Tibial artery (tissue), 4 donors: ENCODE data around the gene LAMA2.

Experiments
- DNase-seq, 2 donors: peaks; one replicate each; pipeline ENCODE4 v3.0.0-alpha.2; 2019
- H3K27ac ChIP-seq, 2 donors: fragments of 200-600 bp; sonication (generic) in 1 of 2; 1 replicate in 1 of 2; 2 replicates in 1 of 2; pipeline ENCODE4 v1.5.1; 2018 to 2019; ENCODE audit warnings: mild to moderate bottlenecking in 1 of 2
- H3K27me3 ChIP-seq, 2 donors: fragments of 200-600 bp; sonication (generic) in 1 of 2; one replicate each; pipeline versions ENCODE4 v1.5.1 to v1.6.0; 2016 to 2019
- H3K36me3 ChIP-seq, 3 donors: fragments of 200-600 bp; sonication (generic) in 2 of 3; one replicate each; pipeline ENCODE4 v1.5.1; 2016 to 2019; ENCODE audit warnings: mild to moderate bottlenecking in 2 of 3
- H3K4me1 ChIP-seq, 4 donors: fragments of 200-600 bp; sonication (generic) in 2 of 4; 1 replicate in 3 of 4; 2 replicates in 1 of 4; pipeline ENCODE4 v1.5.1; 2016 to 2019
- H3K4me3 ChIP-seq, 2 donors: fragments of 200-600 bp; sonication (generic) in 1 of 2; 1 replicate in 1 of 2; 2 replicates in 1 of 2; pipeline ENCODE4 v1.5.1; 2018 to 2019; ENCODE audit warnings: mild to moderate bottlenecking in 2 of 2
- H3K9me3 ChIP-seq, 3 donors: fragments of 200-600 bp; sonication (generic) in 1 of 3; one replicate each; pipeline ENCODE4 v1.5.1; 2016 to 2019
- intact Hi-C: fragments of 100-400 bp; cut with DNase I; formaldehyde crosslinking; loops from one replicate; pipeline ENCODE4 v1.15.0; 2023; ENCODE audit warnings: low total_unique reads
- TF ChIP-seq, protein P1 (sequence below), 2 experiments: fragments of 200-600 bp in 1 of 2; fragments of 450-650 bp in 1 of 2; IDR thresholded peaks; one replicate each; pipeline ENCODE4 v1.5.1; 2017 to 2019; ENCODE audit warnings: antibody characterized with exemption in 2 of 2, mild to moderate bottlenecking in 1 of 2, moderate library complexity in 1 of 2

The LAMA2 gene

DNA sequence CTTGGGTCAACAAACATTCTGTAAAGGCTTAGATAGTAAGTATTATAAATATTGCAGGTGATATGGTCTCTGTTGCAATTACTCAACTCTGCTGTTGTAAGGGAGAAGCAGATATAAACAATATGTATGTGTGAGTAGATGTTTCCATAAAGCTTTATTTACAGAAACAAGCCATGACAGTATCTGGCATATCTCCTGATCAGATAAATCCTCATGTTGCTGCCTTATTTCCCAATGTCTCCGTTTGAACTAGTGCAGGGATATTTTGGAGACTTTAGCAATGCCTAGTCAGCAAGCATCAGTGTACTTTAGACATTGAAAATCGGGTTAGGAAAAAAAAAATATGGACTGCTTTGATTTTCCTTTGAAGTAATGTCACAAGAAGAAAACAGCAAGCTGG lies 96.1 kb downstream of the LAMA2 start:
- no peak overlapping the region for H3K4me3 ChIP-seq
- no peaks in the 10 kb centered on the region for H3K4me1 ChIP-seq
- DNase-seq = no peak
- intact Hi-C loops = no loop called here
- no peaks in the 10 kb centered on the region for H3K36me3 ChIP-seq
- TF ChIP-seq, protein P1, sequence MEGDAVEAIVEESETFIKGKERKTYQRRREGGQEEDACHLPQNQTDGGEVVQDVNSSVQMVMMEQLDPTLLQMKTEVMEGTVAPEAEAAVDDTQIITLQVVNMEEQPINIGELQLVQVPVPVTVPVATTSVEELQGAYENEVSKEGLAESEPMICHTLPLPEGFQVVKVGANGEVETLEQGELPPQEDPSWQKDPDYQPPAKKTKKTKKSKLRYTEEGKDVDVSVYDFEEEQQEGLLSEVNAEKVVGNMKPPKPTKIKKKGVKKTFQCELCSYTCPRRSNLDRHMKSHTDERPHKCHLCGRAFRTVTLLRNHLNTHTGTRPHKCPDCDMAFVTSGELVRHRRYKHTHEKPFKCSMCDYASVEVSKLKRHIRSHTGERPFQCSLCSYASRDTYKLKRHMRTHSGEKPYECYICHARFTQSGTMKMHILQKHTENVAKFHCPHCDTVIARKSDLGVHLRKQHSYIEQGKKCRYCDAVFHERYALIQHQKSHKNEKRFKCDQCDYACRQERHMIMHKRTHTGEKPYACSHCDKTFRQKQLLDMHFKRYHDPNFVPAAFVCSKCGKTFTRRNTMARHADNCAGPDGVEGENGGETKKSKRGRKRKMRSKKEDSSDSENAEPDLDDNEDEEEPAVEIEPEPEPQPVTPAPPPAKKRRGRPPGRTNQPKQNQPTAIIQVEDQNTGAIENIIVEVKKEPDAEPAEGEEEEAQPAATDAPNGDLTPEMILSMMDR (IDR thresholded peaks at IDR 0.05) = no peak
- no peaks in the 10 kb centered on the region for H3K9me3 ChIP-seq
- no peak overlapping the region for H3K27ac ChIP-seq
- H3K27me3 ChIP-seq = no peaks in the 10 kb centered on the region

DNA sequence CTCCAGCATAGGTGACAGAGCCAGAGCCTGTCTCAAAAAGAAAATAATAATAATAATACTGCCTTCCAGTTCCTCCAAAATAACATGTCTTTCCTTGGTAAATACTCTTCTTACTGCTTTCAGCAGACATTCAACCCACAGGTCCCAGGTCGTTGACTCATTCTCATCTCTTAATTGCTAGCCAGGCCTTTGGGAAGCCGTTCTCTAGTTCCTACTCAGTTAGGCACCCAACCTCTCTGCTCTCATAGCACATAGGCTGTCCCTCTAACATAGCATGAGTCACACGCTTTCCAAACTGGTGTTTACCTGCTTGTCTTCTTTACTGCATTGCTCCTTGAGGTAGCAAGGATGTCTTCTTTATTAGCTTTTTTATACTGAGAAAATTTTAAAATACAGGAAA lies 98.8 kb downstream of the LAMA2 start:
- H3K4me1 ChIP-seq = no peaks in the 10 kb centered on the region
- H3K4me3 ChIP-seq = no peak overlapping the region
- no peak overlapping the region for H3K27ac ChIP-seq
- no peaks in the 10 kb centered on the region for H3K27me3 ChIP-seq
- H3K36me3 ChIP-seq = no peaks in the 10 kb centered on the region
- TF ChIP-seq, protein P1 (IDR thresholded peaks at IDR 0.05) = no peak
- no peak for DNase-seq
- intact Hi-C loops = no loop called here
- no peaks in the 10 kb centered on the region for H3K9me3 ChIP-seq

DNA sequence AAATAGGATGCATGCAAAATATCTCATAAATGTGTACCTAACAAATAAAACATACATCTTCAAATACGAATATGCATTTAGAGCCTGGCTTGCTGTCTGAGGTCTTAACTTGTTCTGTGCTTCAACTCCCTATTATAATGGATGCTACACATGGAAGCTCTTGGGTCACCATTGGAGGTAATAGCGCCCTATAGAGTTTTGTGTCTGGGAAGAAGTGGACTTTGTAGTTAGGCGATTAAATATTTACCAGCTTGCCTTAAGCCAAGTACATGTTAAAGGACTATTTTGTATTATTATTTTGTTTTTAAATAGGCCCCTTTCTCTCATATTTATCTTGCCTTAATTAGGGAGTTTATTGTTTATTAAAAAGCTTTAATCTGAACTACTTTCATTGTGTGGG lies 107.4 kb downstream of the LAMA2 start:
- no peaks in the 10 kb centered on the region for H3K4me1 ChIP-seq
- DNase-seq = no peak
- no peaks in the 10 kb centered on the region for H3K27me3 ChIP-seq
- H3K36me3 ChIP-seq = no peaks in the 10 kb centered on the region
- no peaks in the 10 kb centered on the region for H3K9me3 ChIP-seq
- H3K27ac ChIP-seq = no peak overlapping the region
- no peak overlapping the region for H3K4me3 ChIP-seq
- TF ChIP-seq, protein P1 (IDR thresholded peaks at IDR 0.05) = no peak
- intact Hi-C loops = no loop called here

DNA sequence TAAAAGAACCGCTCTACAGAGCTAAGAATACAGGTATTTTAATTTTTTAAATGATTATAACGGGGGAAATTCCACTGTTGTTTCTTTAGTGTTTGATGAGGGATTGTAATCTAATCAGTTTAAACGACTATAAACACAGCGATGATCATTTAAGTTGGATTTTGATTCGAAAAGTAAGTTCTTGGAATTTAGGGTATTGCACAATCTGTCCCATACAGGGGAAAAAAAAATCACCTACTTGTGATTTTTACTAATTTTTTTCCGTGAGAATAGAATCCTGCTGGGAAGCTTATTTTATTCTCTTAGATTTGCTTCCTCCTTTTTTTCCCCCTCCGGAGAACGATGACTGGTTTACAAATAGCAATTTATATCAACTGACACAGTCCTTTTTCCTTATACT lies 108.0 kb downstream of the LAMA2 start:
- DNase-seq = no peak
- H3K4me3 ChIP-seq = no peak overlapping the region
- no peaks in the 10 kb centered on the region for H3K9me3 ChIP-seq
- no peak overlapping the region for H3K27ac ChIP-seq
- no peaks in the 10 kb centered on the region for H3K4me1 ChIP-seq
- no peaks in the 10 kb centered on the region for H3K36me3 ChIP-seq
- TF ChIP-seq, protein P1 (IDR thresholded peaks at IDR 0.05) = no peak
- no peaks in the 10 kb centered on the region for H3K27me3 ChIP-seq
- intact Hi-C loops = no loop called here

DNA sequence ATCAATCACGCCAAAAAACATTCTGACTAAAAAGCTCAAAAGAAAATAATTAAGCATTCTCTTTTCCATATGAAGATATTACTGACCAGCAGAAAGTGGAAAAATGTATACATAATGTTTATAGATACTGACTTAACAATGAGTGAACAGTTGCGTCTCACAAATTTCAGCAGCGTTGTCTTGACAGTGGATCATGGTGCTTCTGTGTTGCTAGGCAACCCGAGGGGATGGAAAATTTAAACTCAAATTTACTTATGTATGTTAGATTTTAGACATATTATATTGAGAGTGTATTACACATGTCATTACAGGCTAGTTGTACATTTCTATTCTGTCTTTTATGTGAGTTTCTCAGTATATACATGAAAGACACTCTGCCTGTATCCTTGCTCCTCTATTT lies 110.2 kb downstream of the LAMA2 start:
- Histone ChIP-seq H3K27ac (no peak overlapping the region), H3K9me3 (no peaks in the 10 kb centered on the region), H3K4me3 (no peak overlapping the region), H3K36me3 (no peaks in the 10 kb centered on the region), H3K4me1 (no peaks in the 10 kb centered on the region), H3K27me3 (no peaks in the 10 kb centered on the region)
- TF ChIP-seq, protein P1 (IDR thresholded peaks at IDR 0.05) = no peak
- DNase-seq = no peak
- intact Hi-C loops = no loop called here

DNA sequence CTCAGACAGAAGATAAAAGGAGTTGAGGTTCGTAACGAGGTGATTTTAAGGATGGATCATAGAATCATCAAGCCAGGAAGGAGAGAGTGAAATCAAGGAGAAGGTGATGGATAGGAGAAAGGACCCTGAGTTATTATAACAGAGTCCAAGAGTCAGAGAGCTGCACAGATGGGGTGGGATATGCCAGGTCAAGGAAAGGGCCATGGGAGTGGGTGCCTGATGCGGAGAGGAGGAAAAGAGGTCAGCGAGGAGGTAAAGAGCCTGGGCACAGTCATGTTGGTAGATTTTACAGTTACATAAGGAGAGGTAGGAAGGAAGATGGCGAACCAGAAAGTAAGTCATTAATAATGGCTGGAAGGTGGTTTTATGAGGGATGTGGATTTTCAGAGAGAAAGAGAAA lies 114.9 kb downstream of the LAMA2 start:
- no peak overlapping the region for H3K4me3 ChIP-seq
- H3K36me3 ChIP-seq = no peaks in the 10 kb centered on the region
- no peaks in the 10 kb centered on the region for H3K27me3 ChIP-seq
- no peak for DNase-seq
- TF ChIP-seq, protein P1 (IDR thresholded peaks at IDR 0.05) = no peak
- H3K4me1 ChIP-seq = no peaks in the 10 kb centered on the region
- no peaks in the 10 kb centered on the region for H3K9me3 ChIP-seq
- H3K27ac ChIP-seq = no peak overlapping the region
- intact Hi-C loops = no loop called here
